ENCODE measurements around the gene TMPRSS7.

GRCh38 chr3:112048911-112049310 is 14.4 kb downstream of the TMPRSS7 start:
- TF ChIP-seq, protein P1, sequence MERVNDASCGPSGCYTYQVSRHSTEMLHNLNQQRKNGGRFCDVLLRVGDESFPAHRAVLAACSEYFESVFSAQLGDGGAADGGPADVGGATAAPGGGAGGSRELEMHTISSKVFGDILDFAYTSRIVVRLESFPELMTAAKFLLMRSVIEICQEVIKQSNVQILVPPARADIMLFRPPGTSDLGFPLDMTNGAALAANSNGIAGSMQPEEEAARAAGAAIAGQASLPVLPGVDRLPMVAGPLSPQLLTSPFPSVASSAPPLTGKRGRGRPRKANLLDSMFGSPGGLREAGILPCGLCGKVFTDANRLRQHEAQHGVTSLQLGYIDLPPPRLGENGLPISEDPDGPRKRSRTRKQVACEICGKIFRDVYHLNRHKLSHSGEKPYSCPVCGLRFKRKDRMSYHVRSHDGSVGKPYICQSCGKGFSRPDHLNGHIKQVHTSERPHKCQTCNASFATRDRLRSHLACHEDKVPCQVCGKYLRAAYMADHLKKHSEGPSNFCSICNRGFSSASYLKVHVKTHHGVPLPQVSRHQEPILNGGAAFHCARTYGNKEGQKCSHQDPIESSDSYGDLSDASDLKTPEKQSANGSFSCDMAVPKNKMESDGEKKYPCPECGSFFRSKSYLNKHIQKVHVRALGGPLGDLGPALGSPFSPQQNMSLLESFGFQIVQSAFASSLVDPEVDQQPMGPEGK (CRISPR knock-in tag; IDR thresholded peaks at IDR 0.05; ENCODE audit: borderline replicate concordance) = no peak
- TF ChIP-seq PPARA (CRISPR knock-in tag; IDR thresholded peaks at IDR 0.05; ENCODE audit: borderline replicate concordance) (no peak), TCF4 (CRISPR knock-in tag; IDR thresholded peaks at IDR 0.05; ENCODE audit: borderline replicate concordance) (no peak), RARB (CRISPR knock-in tag; IDR thresholded peaks at IDR 0.05) (no peak), ZNF70 (CRISPR knock-in tag; IDR thresholded peaks at IDR 0.05) (no peak), TSHZ2 (CRISPR knock-in tag; IDR thresholded peaks at IDR 0.05) (no peak), ARNTL (CRISPR knock-in tag; IDR thresholded peaks at IDR 0.05; ENCODE audit: borderline replicate concordance, low read depth) (no peak), SNAI2 (CRISPR knock-in tag; IDR thresholded peaks at IDR 0.05) (no peak), CSDC2 (CRISPR knock-in tag; IDR thresholded peaks at IDR 0.05) (no peak)
- TF ChIP-seq, protein P2, sequence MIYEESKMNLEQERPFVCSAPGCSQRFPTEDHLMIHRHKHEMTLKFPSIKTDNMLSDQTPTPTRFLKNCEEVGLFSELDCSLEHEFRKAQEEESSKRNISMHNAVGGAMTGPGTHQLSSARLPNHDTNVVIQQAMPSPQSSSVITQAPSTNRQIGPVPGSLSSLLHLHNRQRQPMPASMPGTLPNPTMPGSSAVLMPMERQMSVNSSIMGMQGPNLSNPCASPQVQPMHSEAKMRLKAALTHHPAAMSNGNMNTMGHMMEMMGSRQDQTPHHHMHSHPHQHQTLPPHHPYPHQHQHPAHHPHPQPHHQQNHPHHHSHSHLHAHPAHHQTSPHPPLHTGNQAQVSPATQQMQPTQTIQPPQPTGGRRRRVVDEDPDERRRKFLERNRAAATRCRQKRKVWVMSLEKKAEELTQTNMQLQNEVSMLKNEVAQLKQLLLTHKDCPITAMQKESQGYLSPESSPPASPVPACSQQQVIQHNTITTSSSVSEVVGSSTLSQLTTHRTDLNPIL (CRISPR knock-in tag; IDR thresholded peaks at IDR 0.05; ENCODE audit: low read depth) = no peak
